ENCODE results near the gene NPM1.

Gene NPM1

DNA sequence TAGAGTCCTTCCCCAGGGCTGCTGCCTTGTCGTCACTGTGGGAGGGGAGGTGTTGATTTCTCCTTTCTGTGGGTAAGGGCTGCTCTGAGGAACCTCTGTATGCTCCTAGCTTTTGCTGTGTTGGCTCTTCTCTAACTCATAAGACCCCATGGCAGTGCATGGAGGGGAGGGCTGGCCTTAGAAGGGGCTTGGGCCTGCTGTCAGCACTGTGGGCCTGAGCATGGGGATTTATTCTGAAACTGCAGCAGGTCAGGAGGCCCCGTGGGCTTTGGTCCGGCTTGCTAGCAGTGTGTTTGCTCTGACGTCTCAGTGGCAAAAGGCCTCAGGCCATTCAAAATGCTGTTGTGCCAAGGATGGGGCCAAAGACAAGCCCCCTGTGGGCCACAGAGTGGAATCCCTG lies 38.6 kb downstream of the NPM1 start:
- Histone ChIP-seq H3K9me3 (ENCODE audit: insufficient read depth, low read length) (no peaks in the 10 kb centered on the region), H3K36me3 (ENCODE audit: insufficient read depth, insufficient read length, low read length) (peaks cover 4% of the 10 kb centered on the region), H3K4me1 (ENCODE audit: insufficient read depth, insufficient read length) (peaks cover 9% of the 10 kb centered on the region), H3K9ac (ENCODE audit: insufficient read length, low read depth) (no peak overlapping the region), H3K27me3 (ENCODE audit: insufficient read depth, insufficient read length) (peaks cover 15% of the 10 kb centered on the region), H3K4me3 (ENCODE audit: insufficient read length, low read depth) (no peak overlapping the region)
- no peak for DNase-seq (ENCODE audit: low read depth, low spot score)
- TF ChIP-seq YY1 (IDR thresholded peaks at IDR 0.05; ENCODE audit: insufficient read depth, insufficient read length) (no peak), ZNF274 (IDR thresholded peaks at IDR 0.05; ENCODE audit: low read depth, low read length) (no peak), SUZ12 (IDR thresholded peaks at IDR 0.05; ENCODE audit: extremely low read depth, insufficient read depth, insufficient read length) (no peak)

DNA sequence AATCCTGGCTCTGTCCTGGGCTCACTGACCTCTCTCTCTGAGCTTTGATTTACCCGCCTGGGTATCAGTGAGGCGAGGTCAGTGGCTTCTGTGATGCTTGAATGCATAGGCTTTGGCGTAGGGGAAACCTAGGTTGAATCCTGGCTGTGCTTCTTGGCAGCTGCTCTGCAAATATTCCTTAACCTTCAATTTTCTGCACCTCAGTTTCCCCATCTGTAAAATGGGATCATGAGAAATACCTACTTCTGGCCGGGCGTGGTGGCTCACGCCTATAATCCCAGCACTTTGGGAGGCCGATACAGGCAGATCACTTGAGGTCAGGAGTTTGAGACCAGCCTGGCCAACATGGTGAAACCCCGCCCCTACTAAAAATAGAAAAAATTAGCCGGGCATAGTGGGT lies 39.0 kb downstream of the NPM1 start:
- Histone ChIP-seq H3K4me3 (ENCODE audit: insufficient read length, low read depth) (no peak overlapping the region), H3K9me3 (ENCODE audit: insufficient read depth, low read length) (no peaks in the 10 kb centered on the region), H3K27me3 (ENCODE audit: insufficient read depth, insufficient read length) (peaks cover 10% of the 10 kb centered on the region), H3K4me1 (ENCODE audit: insufficient read depth, insufficient read length) (peaks cover 6% of the 10 kb centered on the region), H3K9ac (ENCODE audit: insufficient read length, low read depth) (no peak overlapping the region), H3K36me3 (ENCODE audit: insufficient read depth, insufficient read length, low read length) (peaks cover 4% of the 10 kb centered on the region)
- no peak for TF ChIP-seq YY1 (IDR thresholded peaks at IDR 0.05; ENCODE audit: insufficient read depth, insufficient read length)
- TF ChIP-seq SUZ12 (IDR thresholded peaks at IDR 0.05; ENCODE audit: extremely low read depth, insufficient read depth, insufficient read length): no peak
- no peak for TF ChIP-seq ZNF274 (IDR thresholded peaks at IDR 0.05; ENCODE audit: low read depth, low read length)
- DNase-seq (ENCODE audit: low read depth, low spot score): no peak

DNA sequence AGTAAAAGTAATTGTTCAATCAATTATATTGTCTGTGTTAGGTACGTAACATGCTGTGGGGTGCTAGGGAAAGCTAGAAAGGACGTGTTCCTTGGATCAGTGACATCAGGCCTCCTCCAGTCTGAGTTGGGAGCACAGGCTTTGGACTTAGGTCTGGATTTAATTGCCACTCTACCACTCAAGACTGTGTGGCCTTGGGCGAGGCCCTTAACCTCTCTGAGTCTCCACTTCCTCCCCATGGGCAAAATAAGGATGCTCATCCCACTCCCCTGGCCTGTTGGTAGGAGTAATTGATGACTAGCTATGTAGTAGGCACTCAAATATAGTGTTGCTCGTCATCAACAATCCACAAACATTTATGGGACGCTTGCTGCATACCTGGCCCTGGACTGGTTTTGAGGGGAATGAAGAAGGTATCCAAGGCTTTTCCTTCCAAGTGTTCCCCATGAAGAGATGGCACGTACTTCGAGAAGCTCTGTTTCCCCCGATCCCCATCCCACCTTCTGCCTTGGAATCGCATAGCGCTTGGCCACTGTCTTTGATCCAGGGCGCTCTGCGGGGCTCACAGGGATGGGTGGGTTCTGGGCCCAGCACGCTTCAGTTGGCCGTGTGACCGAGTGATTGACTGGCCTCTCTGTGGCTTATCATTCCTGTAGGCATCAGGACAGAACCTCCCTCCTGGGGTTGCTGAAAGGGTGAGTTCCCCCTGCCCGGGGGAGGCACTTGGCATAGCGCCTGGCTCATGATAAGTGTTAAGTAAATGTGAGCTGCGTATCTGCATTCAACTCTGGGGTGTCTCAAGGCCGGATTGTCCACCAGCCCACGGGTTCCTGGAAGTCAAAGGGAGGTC lies 39.9 kb downstream of the NPM1 start:
- TF ChIP-seq SUZ12 (IDR thresholded peaks at IDR 0.05; ENCODE audit: extremely low read depth, insufficient read depth, insufficient read length) (no peak), YY1 (IDR thresholded peaks at IDR 0.05; ENCODE audit: insufficient read depth, insufficient read length) (no peak), ZNF274 (IDR thresholded peaks at IDR 0.05; ENCODE audit: low read depth, low read length) (no peak)
- Histone ChIP-seq H3K9ac (ENCODE audit: insufficient read length, low read depth) (no peak overlapping the region), H3K9me3 (ENCODE audit: insufficient read depth, low read length) (no peaks in the 10 kb centered on the region), H3K4me3 (ENCODE audit: insufficient read length, low read depth) (no peak overlapping the region), H3K4me1 (ENCODE audit: insufficient read depth, insufficient read length) (peaks cover 2% of the 10 kb centered on the region), H3K27me3 (ENCODE audit: insufficient read depth, insufficient read length) (peaks cover 2% of the 10 kb centered on the region), H3K36me3 (ENCODE audit: insufficient read depth, insufficient read length, low read length) (peaks cover 4% of the 10 kb centered on the region)
- DNase-seq (ENCODE audit: low read depth, low spot score): no peak

DNA sequence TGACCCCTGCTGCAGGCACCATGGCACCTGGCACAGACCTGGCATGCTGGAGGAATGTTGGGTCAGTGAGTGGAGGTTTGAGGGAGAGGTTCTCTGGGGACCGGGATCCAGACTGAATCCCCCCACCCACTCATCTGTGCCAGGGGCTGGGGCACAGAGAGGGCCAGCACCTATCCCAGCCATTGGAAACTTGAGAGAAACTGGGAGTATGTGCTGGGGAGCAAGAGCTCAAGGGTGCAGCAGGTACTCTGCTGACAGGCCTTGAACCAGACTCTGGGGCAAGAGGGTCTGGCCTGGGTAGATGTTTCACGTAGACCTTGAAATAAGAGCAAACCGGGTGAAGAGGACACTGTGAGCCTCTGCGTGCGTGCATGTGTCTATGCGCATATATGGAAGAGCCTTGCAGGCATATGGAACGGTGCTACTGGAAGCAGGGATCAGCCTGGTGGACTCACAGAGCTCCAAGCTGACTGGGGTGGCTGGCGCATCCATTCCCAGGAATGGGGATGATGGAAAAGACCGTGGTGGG lies 40.6 kb downstream of the NPM1 start:
- Histone ChIP-seq H3K27me3 (ENCODE audit: insufficient read depth, insufficient read length) (no peaks in the 10 kb centered on the region), H3K9ac (ENCODE audit: insufficient read length, low read depth) (no peak overlapping the region), H3K4me3 (ENCODE audit: insufficient read length, low read depth) (no peak overlapping the region), H3K9me3 (ENCODE audit: insufficient read depth, low read length) (no peaks in the 10 kb centered on the region), H3K36me3 (ENCODE audit: insufficient read depth, insufficient read length, low read length) (peaks cover 4% of the 10 kb centered on the region), H3K4me1 (ENCODE audit: insufficient read depth, insufficient read length) (peaks cover 2% of the 10 kb centered on the region)
- no peak for DNase-seq (ENCODE audit: low read depth, low spot score)
- no peak for TF ChIP-seq ZNF274 (IDR thresholded peaks at IDR 0.05; ENCODE audit: low read depth, low read length)
- TF ChIP-seq SUZ12 (IDR thresholded peaks at IDR 0.05; ENCODE audit: extremely low read depth, insufficient read depth, insufficient read length): no peak
- TF ChIP-seq YY1 (IDR thresholded peaks at IDR 0.05; ENCODE audit: insufficient read depth, insufficient read length): no peak

DNA sequence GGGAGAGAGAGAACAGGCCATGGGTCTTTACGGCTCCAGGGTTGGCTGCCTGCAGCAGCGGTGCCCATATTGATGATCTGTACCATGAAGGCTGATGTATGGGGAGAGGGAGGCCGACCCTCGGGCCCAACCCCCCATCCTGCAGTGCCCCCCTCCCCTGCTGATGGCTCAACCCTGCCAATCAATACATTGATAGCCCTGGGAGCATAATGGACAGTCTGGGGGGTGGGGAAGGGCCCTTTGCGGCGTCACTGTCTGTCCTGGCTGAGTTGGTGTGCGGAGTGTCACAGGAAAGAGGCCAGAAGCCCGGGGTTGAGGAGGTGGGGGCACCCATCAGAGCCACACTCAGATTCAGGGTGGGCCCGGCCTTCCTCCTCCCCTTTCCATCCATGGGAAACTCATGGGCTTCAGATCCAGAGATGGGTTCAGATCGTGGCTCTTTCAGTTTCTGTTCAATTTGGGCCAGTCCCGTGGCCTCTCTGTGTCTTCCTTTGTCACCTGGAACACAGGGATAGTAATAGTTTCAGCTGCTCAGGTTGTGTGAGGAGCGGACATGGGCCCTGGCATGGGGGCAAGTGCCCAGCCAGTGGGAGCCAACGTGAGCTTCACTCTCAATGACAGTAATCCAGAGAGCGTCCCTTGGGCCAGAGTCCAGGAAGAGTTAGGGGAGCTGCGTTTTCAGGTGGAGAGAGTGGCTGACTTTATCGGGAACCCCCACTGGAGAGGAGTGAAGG lies 41.3 kb downstream of the NPM1 start:
- DNase-seq (ENCODE audit: low read depth, low spot score): no peak
- no peak for TF ChIP-seq ZNF274 (IDR thresholded peaks at IDR 0.05; ENCODE audit: low read depth, low read length)
- no peak for TF ChIP-seq SUZ12 (IDR thresholded peaks at IDR 0.05; ENCODE audit: extremely low read depth, insufficient read depth, insufficient read length)
- no peak for TF ChIP-seq YY1 (IDR thresholded peaks at IDR 0.05; ENCODE audit: insufficient read depth, insufficient read length)
- peaks cover 3% of the 10 kb centered on the region for H3K36me3 ChIP-seq (ENCODE audit: insufficient read depth, insufficient read length, low read length)

DNA sequence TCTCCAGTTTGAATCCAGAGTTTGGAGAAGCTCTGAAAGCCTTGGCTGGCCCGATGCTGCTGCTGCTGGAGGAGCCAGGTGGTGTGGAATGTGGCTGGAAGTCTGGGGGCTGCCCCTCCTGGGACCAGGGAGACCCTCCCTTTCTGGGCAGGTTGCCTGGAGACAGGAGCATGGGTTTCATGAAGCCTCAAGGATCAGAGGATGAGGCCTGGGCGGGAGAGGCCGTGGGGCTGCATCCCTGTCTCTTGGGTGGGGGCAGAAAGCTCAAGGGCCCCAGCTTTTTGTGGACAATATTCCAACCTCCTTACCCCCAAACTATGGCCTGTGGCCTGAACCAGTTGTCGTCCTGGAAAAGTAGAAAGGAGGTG lies 41.9 kb downstream of the NPM1 start:
- TF ChIP-seq YY1 (IDR thresholded peaks at IDR 0.05; ENCODE audit: insufficient read depth, insufficient read length): no peak
- no peak for TF ChIP-seq ZNF274 (IDR thresholded peaks at IDR 0.05; ENCODE audit: low read depth, low read length)
- no peak for TF ChIP-seq SUZ12 (IDR thresholded peaks at IDR 0.05; ENCODE audit: extremely low read depth, insufficient read depth, insufficient read length)
- H3K27me3 ChIP-seq (ENCODE audit: insufficient read depth, insufficient read length): no peaks in the 10 kb centered on the region
- DNase-seq (ENCODE audit: low read depth, low spot score): no peak
- no peak overlapping the region for H3K9ac ChIP-seq (ENCODE audit: insufficient read length, low read depth)
- H3K4me1 ChIP-seq (ENCODE audit: insufficient read depth, insufficient read length): peaks cover 2% of the 10 kb centered on the region
- no peak overlapping the region for H3K4me3 ChIP-seq (ENCODE audit: insufficient read length, low read depth)
- H3K9me3 ChIP-seq (ENCODE audit: insufficient read depth, low read length): no peaks in the 10 kb centered on the region
- no peaks in the 10 kb centered on the region for H3K36me3 ChIP-seq (ENCODE audit: insufficient read depth, insufficient read length, low read length)

More for the DNA sequence above, 41.3 kb downstream of the NPM1 start:
- peaks cover 2% of the 10 kb centered on the region for H3K4me1 ChIP-seq (ENCODE audit: insufficient read depth, insufficient read length)
- no peaks in the 10 kb centered on the region for H3K9me3 ChIP-seq (ENCODE audit: insufficient read depth, low read length)
- H3K4me3 ChIP-seq (ENCODE audit: insufficient read length, low read depth): no peak overlapping the region
- H3K9ac ChIP-seq (ENCODE audit: insufficient read length, low read depth): no peak overlapping the region
- no peaks in the 10 kb centered on the region for H3K27me3 ChIP-seq (ENCODE audit: insufficient read depth, insufficient read length)

DNA sequence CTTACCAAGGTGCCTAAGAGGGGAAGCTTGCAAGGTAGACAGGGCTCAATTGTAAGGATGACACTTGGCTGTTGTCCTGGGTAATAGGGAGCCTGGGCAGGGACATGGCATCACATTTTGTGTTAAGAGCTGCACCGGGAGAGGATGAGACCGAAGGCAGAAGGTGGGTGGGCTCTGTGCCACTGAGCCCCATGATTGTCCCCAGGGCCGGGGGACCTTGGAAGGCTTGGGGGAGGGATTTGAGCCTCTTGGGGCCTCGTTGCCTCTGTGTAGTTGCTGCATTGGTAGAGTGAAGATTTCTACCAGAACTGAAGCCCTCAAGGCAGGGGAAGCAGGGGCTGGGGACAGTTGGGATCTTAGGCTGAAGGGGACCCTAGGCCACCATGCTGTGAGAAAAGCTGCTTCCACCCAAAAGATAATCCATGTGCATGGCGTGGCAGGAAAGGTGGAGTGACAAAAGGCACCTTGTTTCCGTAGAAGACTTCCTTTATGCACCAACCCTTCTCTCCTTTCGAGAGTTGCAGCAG lies 43.7 kb downstream of the NPM1 start:
- TF ChIP-seq YY1 (IDR thresholded peaks at IDR 0.05; ENCODE audit: insufficient read depth, insufficient read length) (no peak), SUZ12 (IDR thresholded peaks at IDR 0.05; ENCODE audit: extremely low read depth, insufficient read depth, insufficient read length) (no peak), ZNF274 (IDR thresholded peaks at IDR 0.05; ENCODE audit: low read depth, low read length) (no peak)
- Histone ChIP-seq H3K27me3 (ENCODE audit: insufficient read depth, insufficient read length) (no peaks in the 10 kb centered on the region), H3K4me3 (ENCODE audit: insufficient read length, low read depth) (no peak overlapping the region), H3K9ac (ENCODE audit: insufficient read length, low read depth) (no peak overlapping the region), H3K36me3 (ENCODE audit: insufficient read depth, insufficient read length, low read length) (no peaks in the 10 kb centered on the region), H3K4me1 (ENCODE audit: insufficient read depth, insufficient read length) (peaks cover 2% of the 10 kb centered on the region), H3K9me3 (ENCODE audit: insufficient read depth, low read length) (no peaks in the 10 kb centered on the region)
- no peak for DNase-seq (ENCODE audit: low read depth, low spot score)
